Ectodermal cell (in vitro differentiated cells): ENCODE measurements around the gene MRPS16.
A peak's percentile ranks its signal among the peaks of the same experiment; 100 is the strongest.
"Not testable (repeated sequence)": the region's sequence is repeated elsewhere in the genome, so short reads cannot be mapped to it uniquely, and the experiment has no call there.

Experiments used
- H3K27ac ChIP-seq: 2 replicates; pipeline ENCODE4 v1.7.0; 2013; ENCODE audit warnings: mild to moderate bottlenecking, low read depth, low read length; ENCODE audit not compliant: insufficient read depth, poor library complexity, severe bottlenecking
- H3K27me3 ChIP-seq: 2 replicates; pipeline ENCODE4 v1.7.0; 2013; ENCODE audit warnings: mild to moderate bottlenecking, low read length; ENCODE audit not compliant: insufficient read depth, control insufficient read depth, poor library complexity, severe bottlenecking
- H3K36me3 ChIP-seq: one replicate; pipeline ENCODE4 v1.7.0; 2013; ENCODE audit warnings: low read length; ENCODE audit not compliant: control insufficient read depth, insufficient read depth
- H3K4me1 ChIP-seq: one replicate; pipeline ENCODE4 v1.7.0; 2013; ENCODE audit warnings: low read length; ENCODE audit not compliant: control insufficient read depth, insufficient read depth
- H3K4me3 ChIP-seq: 2 replicates; pipeline ENCODE4 v1.7.0; 2013; ENCODE audit warnings: low read depth, low read length, control low read depth; ENCODE audit not compliant: insufficient read depth
- H3K9me3 ChIP-seq: 2 replicates; pipeline ENCODE4 v1.7.0; 2013; ENCODE audit warnings: mild to moderate bottlenecking, low read length, moderate library complexity; ENCODE audit not compliant: control insufficient read depth
- WGBS, 2 experiments: methylation state at CpG; one replicate each; pipeline ENCODE4 v1.1.7; 2013; ENCODE audit warnings: missing lambda C conversion rate in 2 of 2; 5-methylcytosine and 5-hydroxymethylcytosine counted together

Gene MRPS16

DNA sequence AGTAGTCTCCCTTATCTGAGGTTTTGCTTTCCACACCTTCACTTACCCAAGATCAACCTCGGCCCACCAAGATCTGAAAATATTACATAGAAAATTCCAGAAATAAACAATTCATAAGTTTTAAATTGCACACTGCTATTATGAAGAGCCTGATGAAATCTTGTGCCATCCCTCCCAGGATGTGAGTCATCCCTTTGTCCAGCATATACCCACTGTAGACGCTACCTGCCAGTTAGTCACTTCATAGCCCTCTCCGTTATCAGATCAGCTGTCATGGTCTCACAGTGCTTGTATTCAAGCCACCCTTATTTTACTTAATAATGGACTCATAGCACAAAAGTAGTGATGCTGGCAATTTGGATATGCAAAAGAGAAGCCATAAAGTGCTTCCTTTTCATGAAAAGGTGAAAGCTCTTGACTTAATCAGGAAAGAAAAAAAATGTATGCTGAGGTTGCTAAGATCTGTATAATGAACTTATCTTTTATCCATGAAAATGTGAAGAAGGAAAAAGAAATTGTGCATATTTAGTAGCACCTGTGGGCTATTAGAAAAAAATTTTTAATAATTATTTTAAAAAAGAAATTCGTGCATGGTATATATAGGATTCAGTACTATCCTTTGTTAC is 9.8 kb upstream of the MRPS16 start:
- Histone ChIP-seq H3K4me1 (no peaks in the 10 kb centered on the region), H3K27me3 (no peaks in the 10 kb centered on the region), H3K4me3 (no peak overlapping the region), H3K36me3 (no peaks in the 10 kb centered on the region), H3K9me3 (no peaks in the 10 kb centered on the region), H3K27ac (no peak overlapping the region)
- 83% methylated on average over 4 of the region's 4 CpGs for WGBS, 2 experiments

DNA sequence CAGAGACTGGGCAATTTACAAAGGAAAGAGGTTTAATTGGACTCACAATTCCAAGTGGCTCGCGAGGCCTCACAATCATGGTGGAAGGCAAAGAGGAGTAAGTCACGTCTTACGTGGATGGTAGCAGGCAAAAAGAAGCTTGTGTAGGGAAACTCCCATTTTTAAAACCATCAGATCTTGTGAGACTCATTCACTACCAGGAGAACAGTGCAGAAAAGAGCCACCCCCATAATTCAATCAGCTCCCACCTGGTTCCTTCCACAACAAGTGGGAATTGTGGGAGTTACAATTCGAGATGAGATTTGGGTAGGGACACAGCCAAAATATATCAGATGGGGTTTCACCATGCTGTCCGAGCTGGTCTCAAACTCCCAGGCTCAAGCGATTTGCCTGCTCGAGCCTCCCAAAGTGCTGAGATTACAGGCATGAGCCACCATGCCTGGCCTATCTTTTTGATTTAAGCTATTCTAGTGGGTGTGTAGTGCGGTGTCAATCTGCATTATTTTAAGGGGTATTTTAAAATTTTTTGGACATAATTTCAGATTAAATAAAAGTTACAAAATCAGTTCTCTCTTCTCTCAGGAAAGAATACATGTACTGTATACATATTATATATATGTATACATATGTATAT is 9.0 kb upstream of the MRPS16 start:
- Histone ChIP-seq H3K4me3 (no peak overlapping the region), H3K27ac (no peak overlapping the region)
- 90 to 94% methylated on average over 8 of the region's 9 CpGs for WGBS, 2 experiments

DNA sequence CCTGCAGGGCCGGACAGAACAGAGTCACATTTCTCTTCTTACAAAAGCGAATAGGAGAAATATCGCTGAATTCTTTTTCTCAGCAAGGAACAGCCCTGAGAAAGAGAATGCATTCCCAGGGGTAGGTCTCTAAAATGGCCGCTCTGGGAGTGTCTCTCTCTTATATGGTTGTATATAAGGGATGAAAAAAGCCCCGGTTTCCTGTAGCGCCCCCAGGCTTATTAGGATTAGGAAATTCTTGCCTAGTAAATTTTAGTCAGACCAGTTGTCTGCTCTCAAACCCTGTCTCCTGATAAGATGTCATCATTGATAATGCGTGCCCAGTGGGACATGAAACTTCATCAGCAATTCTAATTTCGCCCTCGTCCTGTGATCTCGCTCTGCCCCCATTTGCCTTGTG is 6.2 kb upstream of the MRPS16 start:
- 95 to 97% methylated on average over 10 of the region's 10 CpGs for WGBS, 2 experiments
- H3K4me1 ChIP-seq, H3K27me3 ChIP-seq, H3K27ac ChIP-seq, H3K9me3 ChIP-seq, H3K36me3 ChIP-seq, H3K4me3 ChIP-seq: not testable (repeated sequence)

More for the DNA sequence above, 9.0 kb upstream of the MRPS16 start:
- Histone ChIP-seq H3K27me3 (no peaks in the 10 kb centered on the region), H3K4me1 (no peaks in the 10 kb centered on the region), H3K9me3 (no peaks in the 10 kb centered on the region), H3K36me3 (no peaks in the 10 kb centered on the region)

DNA sequence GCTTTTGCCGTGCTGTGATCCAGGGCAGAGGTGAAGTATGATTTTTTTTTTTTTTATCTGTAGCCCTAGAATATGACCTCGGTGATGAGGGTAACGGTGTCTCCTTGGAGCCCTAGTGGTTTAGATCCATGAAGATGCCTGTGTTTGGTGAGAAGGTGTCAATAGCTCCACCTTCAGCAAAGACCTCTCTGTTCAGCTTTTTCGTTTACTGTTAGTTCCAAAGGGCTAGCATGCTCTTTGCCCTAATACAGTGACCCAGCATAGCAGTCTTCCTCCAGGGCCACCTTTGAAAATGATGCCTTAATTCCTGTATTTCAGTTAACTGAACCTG is 746 bp upstream of the MRPS16 start:
- Histone ChIP-seq H3K36me3 (peaks cover 12% of the 10 kb centered on the region), H3K4me1 (peaks cover 7% of the 10 kb centered on the region), H3K9me3 (no peaks in the 10 kb centered on the region), H3K27ac (peak overlapping the region; percentile 88), H3K4me3 (peak overlapping the region; percentile 57), H3K27me3 (no peaks in the 10 kb centered on the region)
- 1 to 3% methylated on average over 4 of the region's 4 CpGs for WGBS, 2 experiments

DNA sequence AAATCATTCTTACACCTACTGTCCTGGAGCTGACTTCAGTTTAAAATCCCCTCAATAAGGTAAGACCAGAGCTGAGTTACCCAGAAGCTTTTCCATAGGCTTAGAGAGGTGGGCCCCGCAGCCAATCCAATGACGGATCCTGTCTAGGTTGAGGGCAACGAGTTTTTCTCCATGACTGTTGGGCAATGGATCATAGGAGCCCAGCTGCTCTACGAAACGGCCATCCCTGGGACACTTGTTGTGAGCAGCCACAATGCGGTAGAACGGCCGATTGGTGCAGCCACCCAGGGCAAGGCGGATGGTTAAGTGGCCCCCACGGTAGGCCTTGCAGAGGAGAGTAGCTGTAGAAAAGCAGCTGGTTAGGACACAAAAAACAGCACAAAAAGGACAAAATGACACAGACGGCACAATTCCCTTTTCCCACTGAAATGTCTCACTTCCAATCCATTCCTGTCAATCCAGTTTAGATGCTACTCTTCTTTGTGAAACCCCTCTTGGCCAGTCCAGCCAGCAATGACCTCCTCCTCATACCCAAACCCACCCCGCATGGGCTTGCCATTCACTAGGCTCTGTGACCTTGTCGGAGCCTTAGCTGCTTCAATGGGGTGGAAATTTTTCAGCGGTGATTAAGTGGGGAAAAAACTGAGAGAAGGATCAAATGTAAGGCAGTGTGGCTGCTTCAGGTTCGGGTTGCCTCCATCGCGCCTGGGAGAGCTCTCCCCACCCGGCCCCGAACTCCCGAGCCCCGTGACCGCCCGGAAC is 580 bp downstream of the MRPS16 start:
- Histone ChIP-seq H3K27ac (peak overlapping the region; percentile 44), H3K9me3 (no peaks in the 10 kb centered on the region), H3K4me3 (peak overlapping the region; percentile 57), H3K27me3 (no peaks in the 10 kb centered on the region), H3K36me3 (peaks cover 12% of the 10 kb centered on the region), H3K4me1 (peaks cover 7% of the 10 kb centered on the region)
- WGBS, 2 experiments, result 19 to 20% methylated on average over 23 of the region's 23 CpGs

DNA sequence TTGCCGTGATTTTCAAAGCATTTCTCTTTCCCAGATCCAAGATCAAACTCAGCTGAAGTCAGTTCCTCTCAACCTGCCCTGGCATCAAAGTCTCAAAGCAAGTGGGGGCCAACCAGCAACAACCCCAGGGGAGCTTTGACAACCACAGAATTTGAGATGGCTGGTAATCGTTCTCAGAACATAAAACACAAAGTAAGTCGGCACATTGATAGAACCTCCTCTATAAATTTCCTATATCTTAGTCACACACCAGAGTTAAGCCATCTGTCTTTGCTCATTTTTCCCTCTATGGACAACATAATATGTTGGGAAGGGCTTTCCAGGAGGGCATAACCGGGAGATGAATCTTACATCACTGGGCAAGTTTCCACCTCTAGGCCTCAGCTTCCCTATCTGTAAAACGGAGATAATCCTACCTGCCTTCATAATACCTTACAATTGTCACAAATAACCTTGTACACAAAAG is 4.2 kb downstream of the MRPS16 start:
- Histone ChIP-seq H3K27me3 (no peaks in the 10 kb centered on the region), H3K4me1 (peaks cover 19% of the 10 kb centered on the region), H3K36me3 (peaks cover 18% of the 10 kb centered on the region), H3K4me3 (no peak overlapping the region), H3K9me3 (no peaks in the 10 kb centered on the region), H3K27ac (no peak overlapping the region)
- 87 to 94% methylated on average over 5 of the region's 5 CpGs for WGBS, 2 experiments

DNA sequence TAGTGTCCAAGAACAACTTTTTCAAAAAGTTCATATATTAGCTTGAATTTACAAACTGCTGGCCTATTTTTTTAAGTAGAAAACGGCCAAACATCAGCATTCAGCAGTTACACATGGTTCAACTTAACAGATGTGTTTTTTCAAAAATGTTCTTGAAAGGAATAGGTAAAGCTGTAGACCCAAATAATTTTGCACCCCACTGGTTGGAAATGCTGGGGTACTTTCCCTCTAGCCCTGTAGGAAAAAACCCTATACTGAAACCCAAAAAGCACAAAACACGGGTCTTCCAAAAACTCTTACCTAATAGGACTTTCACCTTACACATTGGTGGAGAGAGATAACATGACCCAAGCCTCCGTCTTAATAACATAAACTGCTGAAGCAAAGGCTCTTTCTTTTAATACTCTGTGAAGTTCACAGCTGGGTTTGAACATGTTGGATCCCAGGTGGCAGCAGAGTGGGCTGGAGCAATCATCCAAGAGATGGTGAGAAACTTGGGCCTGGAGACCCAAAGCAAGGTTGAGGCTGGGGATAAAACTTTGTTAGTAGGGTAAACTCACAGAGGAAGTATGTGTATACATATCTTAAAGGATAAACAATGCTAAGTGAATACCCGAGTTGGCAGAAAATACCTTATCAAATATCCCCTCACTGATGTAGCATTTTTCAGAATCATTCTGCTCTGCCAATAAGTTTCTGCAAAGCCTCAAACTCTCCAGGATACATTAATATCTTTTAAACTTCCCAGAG is 4.8 kb downstream of the MRPS16 start:
- Histone ChIP-seq H3K27ac (no peak overlapping the region), H3K4me1 (peaks cover 19% of the 10 kb centered on the region), H3K4me3 (peak overlapping the region; percentile 95), H3K36me3 (peaks cover 18% of the 10 kb centered on the region), H3K9me3 (no peaks in the 10 kb centered on the region), H3K27me3 (no peaks in the 10 kb centered on the region)
- WGBS, 2 experiments, result 65 to 77% methylated on average over 4 of the region's 4 CpGs

DNA sequence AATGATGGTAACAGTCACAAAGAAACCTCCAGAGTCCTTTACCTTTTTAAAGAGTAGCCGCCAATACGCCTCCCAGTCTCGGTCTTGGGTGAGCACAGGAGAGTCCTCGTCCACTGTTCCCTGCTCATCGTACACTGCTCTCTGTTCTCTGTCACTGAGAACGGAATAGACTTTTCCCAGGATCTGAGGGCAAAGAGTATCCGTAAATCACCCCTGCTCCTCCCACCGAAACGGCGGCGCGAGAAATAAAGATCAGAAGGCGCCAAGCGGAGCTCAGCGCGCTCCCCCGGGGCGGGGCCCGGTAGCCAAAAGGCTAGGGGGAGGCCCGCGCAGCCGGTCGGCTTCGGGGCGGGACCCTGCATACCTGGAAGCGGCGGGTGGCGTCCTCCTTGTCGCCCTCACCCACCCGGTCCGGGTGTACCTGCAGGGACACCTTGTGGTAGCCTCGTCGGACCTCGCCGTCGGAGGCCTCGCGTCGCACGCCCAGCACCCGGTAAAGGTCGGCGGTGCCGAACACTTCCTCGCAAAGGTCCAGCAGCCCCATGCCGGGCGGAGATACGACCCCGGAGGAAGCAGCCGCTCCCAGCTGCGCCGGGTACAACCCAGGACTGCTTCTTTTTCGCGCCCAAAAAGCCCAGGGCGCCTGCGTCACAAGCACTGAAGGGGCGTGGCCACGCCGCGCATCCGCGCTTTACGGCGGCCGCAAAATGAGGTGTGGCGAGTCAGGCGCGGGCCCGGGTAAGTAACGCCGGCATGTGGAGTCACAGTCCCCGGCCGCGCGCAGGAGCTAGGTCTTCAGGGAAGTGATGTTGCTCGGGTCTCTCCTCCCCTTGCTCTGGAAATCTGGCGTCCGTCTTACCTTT is 5.6 kb downstream of the MRPS16 start, which contains the start of gene DNAJC9:
TSS of gene DNAJC9 (minus strand) at position 610 of the 863 bp plus-strand sequence. CDS start at position 544, 66 bp downstream.
- Histone ChIP-seq H3K36me3 (peaks cover 24% of the 10 kb centered on the region), H3K4me1 (peaks cover 19% of the 10 kb centered on the region), H3K9me3 (no peaks in the 10 kb centered on the region), H3K27me3 (no peaks in the 10 kb centered on the region), H3K27ac (peak within 1 kb of the TSS; percentile 96), H3K4me3 (peak within 1 kb of the TSS; percentile 95)
- 0% methylated on average over 78 of the region's 78 CpGs for WGBS, 2 experiments

DNA sequence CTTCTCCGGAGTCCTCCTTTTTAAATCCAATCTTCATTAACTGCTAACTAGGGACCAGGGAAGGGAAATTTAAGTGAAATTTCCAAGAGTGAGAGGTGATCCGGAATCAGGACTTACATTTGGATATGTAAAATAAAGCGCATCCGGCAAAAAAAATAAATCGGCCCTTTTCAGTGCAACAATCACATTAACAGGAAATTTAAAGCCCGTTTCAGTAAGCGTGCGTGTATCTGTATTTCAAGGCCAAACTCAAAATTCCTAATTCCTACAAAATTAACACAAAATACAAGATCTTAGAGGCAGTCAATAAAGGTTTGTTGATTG is 6.2 kb downstream of the MRPS16 start:
- 0 to 2% methylated on average over 7 to 8 of the region's 8 CpGs for WGBS, 2 experiments
- H3K36me3 ChIP-seq, result peaks cover 27% of the 10 kb centered on the region

More for the DNA sequence above, 6.2 kb downstream of the MRPS16 start:
- Histone ChIP-seq H3K27me3 (no peaks in the 10 kb centered on the region), H3K4me1 (peaks cover 17% of the 10 kb centered on the region), H3K9me3 (no peaks in the 10 kb centered on the region), H3K27ac (no peak overlapping the region), H3K4me3 (peak overlapping the region; percentile 95)
